HG03175 (cell line): ENCODE results near the gene ZNF724.
"Not testable (repeated sequence)": the region's sequence is repeated elsewhere in the genome, so short reads cannot be mapped to it uniquely, and the experiment has no call there.

ENCODE experiments used
- ATAC-seq: cut with Tn5 transposase; IDR thresholded peaks from one replicate; pipeline ENCODE4 v1.9.1; 2021; ENCODE audit warnings: mild to moderate bottlenecking, moderate library complexity; ENCODE audit not compliant: unreplicated experiment

The ZNF724 gene

GRCh38 chr19:23249911-23250649 is at the start of gene ZNF724:
TSS of gene ZNF724 (minus strand) at chr19:23250394. CDS start at chr19:23250242, 152 bp downstream.
- peak; percentile 98 for ATAC-seq

- ATAC-seq: no peak
These were observed 43.9 kb upstream of the ZNF724 start for GRCh38 chr19:23294141-23294540.

- not testable (repeated sequence) for ATAC-seq
These were observed 39.8 kb upstream of the ZNF724 start for GRCh38 chr19:23289966-23290365.

- ATAC-seq: no peak
These were observed 37.4 kb upstream of the ZNF724 start for GRCh38 chr19:23287620-23288019.

GRCh38 chr19:23286477-23286876 is 36.3 kb upstream of the ZNF724 start:
- ATAC-seq: no peak

- no peak for ATAC-seq
These were observed 35.8 kb upstream of the ZNF724 start for GRCh38 chr19:23285948-23286347.

GRCh38 chr19:23285326-23285725 is 35.1 kb upstream of the ZNF724 start:
- not testable (repeated sequence) for ATAC-seq

GRCh38 chr19:23283925-23284324 is 33.7 kb upstream of the ZNF724 start:
- no peak for ATAC-seq

- ATAC-seq: no peak
These were observed 31.6 kb upstream of the ZNF724 start for GRCh38 chr19:23281663-23282276.

- ATAC-seq: not testable (repeated sequence)
These were observed 27.9 kb upstream of the ZNF724 start for GRCh38 chr19:23278118-23278517.

GRCh38 chr19:23273590-23274412 is 23.6 kb upstream of the ZNF724 start:
- ATAC-seq: peak; percentile 99

- no peak for ATAC-seq
These were observed 22.9 kb upstream of the ZNF724 start for GRCh38 chr19:23273022-23273589.

- ATAC-seq: no peak
These were observed 13.8 kb upstream of the ZNF724 start for GRCh38 chr19:23263870-23264590.

- ATAC-seq: no peak
These were observed 13.2 kb upstream of the ZNF724 start for GRCh38 chr19:23263396-23263795.

- no peak for ATAC-seq
These were observed 12.7 kb upstream of the ZNF724 start for GRCh38 chr19:23262920-23263319.

- no peak for ATAC-seq
These were observed 11.4 kb upstream of the ZNF724 start for GRCh38 chr19:23261496-23262020.

GRCh38 chr19:23260956-23261355 is 10.8 kb upstream of the ZNF724 start:
- no peak for ATAC-seq

GRCh38 chr19:23259961-23260360 is 9.8 kb upstream of the ZNF724 start:
- no peak for ATAC-seq

GRCh38 chr19:23255700-23256099 is 5.5 kb upstream of the ZNF724 start:
- no peak for ATAC-seq

GRCh38 chr19:23254141-23254910 is 4.1 kb upstream of the ZNF724 start:
- no peak for ATAC-seq
